Nephron (organoid): ENCODE results near the gene RELCH.

ENCODE experiments used
- H3K27ac Mint-ChIP-seq, 3 experiments: 2 replicates each; pipeline ENCODE4 v1.8.0; 2020; ENCODE audit warnings: mixed read lengths in 3 of 3, mild to moderate bottlenecking in 2 of 3, moderate library complexity in 1 of 3
- H3K27me3 Mint-ChIP-seq: 2 replicates; pipeline ENCODE4 v1.8.0; 2021; ENCODE audit warnings: low read depth, mild to moderate bottlenecking, moderate library complexity, mixed read lengths
- H3K36me3 Mint-ChIP-seq: 2 replicates; pipeline ENCODE4 v1.8.0; 2020; ENCODE audit warnings: low read depth, mixed read lengths
- H3K4me1 Mint-ChIP-seq: 2 replicates; pipeline ENCODE4 v1.8.0; 2020; ENCODE audit warnings: mixed read lengths
- H3K4me3 Mint-ChIP-seq, 3 experiments: 2 replicates each; pipeline ENCODE4 v1.8.0; 2020; ENCODE audit warnings: mild to moderate bottlenecking in 3 of 3, mixed read lengths in 3 of 3, moderate library complexity in 2 of 3
- H3K9me3 Mint-ChIP-seq: 2 replicates; pipeline ENCODE4 v1.8.0; 2020; ENCODE audit warnings: mixed read lengths
- TF ChIP-seq, protein P1 (sequence below), 3 experiments: fragments of 200-600 bp; sonication (generic); IDR thresholded peaks; one replicate each; pipeline ENCODE4 v1.5.0; 2021; ENCODE audit warnings: antibody characterized with exemption in 3 of 3; ENCODE audit not compliant: unreplicated experiment in 3 of 3

Gene RELCH

DNA sequence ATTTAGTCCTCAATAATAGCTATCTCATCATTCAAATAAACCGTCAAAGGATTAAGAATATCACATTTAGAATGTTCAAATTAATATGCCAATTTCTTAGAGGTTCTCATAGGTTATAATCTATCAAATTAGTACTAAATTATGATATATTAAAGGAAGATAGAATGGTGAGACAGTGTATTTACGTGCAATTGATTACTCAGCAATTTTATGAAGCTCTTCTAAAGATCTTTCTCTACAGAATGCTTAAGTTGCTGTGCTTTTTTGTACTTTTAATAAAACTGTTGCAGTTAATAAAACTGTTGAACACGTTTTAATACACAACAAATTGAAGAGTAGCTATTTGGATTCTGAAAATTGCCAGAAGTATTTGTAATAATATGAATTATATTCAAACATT, 39.0 kb downstream of the RELCH start:
- H3K4me1 Mint-ChIP-seq, result no peaks in the 10 kb centered on the region
- no peak overlapping the region for H3K4me3 Mint-ChIP-seq
- H3K36me3 Mint-ChIP-seq, result peaks cover 73% of the 10 kb centered on the region
- TF ChIP-seq, protein P1, sequence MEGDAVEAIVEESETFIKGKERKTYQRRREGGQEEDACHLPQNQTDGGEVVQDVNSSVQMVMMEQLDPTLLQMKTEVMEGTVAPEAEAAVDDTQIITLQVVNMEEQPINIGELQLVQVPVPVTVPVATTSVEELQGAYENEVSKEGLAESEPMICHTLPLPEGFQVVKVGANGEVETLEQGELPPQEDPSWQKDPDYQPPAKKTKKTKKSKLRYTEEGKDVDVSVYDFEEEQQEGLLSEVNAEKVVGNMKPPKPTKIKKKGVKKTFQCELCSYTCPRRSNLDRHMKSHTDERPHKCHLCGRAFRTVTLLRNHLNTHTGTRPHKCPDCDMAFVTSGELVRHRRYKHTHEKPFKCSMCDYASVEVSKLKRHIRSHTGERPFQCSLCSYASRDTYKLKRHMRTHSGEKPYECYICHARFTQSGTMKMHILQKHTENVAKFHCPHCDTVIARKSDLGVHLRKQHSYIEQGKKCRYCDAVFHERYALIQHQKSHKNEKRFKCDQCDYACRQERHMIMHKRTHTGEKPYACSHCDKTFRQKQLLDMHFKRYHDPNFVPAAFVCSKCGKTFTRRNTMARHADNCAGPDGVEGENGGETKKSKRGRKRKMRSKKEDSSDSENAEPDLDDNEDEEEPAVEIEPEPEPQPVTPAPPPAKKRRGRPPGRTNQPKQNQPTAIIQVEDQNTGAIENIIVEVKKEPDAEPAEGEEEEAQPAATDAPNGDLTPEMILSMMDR (IDR thresholded peaks at IDR 0.05; ENCODE audit: unreplicated experiment in 3 of 3), result no peak
- no peaks in the 10 kb centered on the region for H3K27me3 Mint-ChIP-seq
- peaks cover 12% of the 10 kb centered on the region for H3K9me3 Mint-ChIP-seq
- H3K27ac Mint-ChIP-seq, result no peak overlapping the region

DNA sequence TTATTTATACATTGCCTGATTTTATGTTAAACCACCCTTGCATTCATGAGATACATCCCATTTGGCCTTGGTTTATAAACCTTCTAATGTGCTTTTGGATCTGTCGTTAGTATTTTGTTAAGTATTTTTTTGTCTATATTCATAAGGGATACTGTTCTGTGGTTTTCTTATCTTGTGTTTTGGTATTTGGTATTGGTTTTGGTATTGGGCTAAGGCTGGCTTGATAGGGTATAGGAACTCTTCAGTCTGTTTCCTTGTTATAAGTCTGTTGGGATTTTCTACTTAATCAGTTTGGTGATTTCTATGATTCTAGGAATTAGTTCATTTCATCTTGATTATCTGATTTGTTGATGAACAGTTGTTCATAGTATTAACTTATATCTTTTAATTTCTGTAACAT, 49.2 kb downstream of the RELCH start:
- TF ChIP-seq, protein P1 (IDR thresholded peaks at IDR 0.05; ENCODE audit: unreplicated experiment in 3 of 3), result no peak
- Mint-ChIP-seq H3K4me1 (no peaks in the 10 kb centered on the region), H3K27me3 (no peaks in the 10 kb centered on the region), H3K4me3 (no peak overlapping the region), H3K27ac (no peak overlapping the region), H3K36me3 (peaks cover 65% of the 10 kb centered on the region), H3K9me3 (peaks cover 4% of the 10 kb centered on the region)

DNA sequence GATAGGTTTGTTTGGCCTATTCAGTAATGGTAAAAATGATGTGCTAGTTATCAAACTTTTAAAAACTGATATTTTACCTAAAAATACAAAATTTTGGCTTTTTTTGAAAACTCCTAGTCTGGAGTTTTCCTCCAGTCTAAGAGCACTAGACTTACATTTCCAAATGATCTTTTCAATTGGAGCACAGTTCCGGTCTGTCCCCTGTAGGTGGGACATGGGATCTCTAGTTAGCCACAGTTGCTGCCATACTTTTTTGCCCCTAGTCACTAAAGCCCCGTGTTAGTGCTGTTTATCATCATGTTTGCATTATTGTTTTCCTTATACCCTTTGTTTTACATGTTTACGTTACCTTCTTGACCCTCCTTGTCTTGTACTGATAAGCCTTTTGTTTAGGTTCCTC, 52.4 kb downstream of the RELCH start:
- no peaks in the 10 kb centered on the region for H3K27me3 Mint-ChIP-seq
- H3K36me3 Mint-ChIP-seq, result peaks cover 59% of the 10 kb centered on the region
- TF ChIP-seq, protein P1 (IDR thresholded peaks at IDR 0.05; ENCODE audit: unreplicated experiment in 3 of 3), result no peak
- no peak overlapping the region for H3K4me3 Mint-ChIP-seq
- no peak overlapping the region for H3K27ac Mint-ChIP-seq
- H3K9me3 Mint-ChIP-seq, result peaks cover 4% of the 10 kb centered on the region
- H3K4me1 Mint-ChIP-seq, result no peaks in the 10 kb centered on the region

DNA sequence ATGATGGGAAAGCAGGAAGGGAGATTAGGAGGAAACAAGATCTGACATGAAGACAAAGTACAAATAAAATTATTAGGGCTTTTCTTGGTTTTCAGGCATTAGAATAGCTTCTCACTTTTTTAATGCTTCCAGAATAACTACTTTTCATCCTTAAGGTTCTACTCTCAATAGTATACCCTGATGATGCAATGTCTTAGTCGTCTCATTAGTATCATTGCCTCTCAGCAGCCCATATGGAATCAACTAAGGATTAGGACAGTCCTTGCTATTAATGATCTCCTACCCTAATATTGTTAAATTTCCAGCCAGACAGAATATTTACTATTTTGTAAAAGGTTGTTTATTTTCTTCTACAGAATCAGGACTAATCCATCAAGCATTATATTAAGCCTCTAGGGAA, 55.9 kb downstream of the RELCH start:
- Mint-ChIP-seq H3K4me1 (no peaks in the 10 kb centered on the region), H3K4me3 (no peak overlapping the region), H3K36me3 (peaks cover 38% of the 10 kb centered on the region), H3K27me3 (no peaks in the 10 kb centered on the region), H3K27ac (no peak overlapping the region), H3K9me3 (no peaks in the 10 kb centered on the region)
- TF ChIP-seq, protein P1 (IDR thresholded peaks at IDR 0.05; ENCODE audit: unreplicated experiment in 3 of 3), result no peak

DNA sequence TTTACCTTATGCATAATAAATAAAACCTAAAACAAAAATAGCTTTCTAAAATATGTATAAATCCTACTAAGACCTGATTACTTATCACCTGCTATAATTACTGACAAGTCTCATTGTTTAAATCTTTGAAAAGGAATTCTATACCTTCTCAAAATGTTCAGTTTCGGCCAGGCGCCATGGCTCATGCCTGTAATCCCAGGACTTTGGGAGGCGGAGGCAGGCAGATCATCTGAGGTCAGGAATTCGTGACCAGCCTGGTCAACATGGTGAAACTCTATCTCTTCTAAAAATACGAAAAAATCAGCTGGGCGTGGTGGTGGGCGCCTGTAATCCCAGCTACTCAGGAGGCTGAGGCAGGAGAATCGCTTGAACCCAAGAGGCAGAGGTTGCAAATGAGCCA, 58.1 kb downstream of the RELCH start:
- Mint-ChIP-seq H3K27me3 (no peaks in the 10 kb centered on the region), H3K27ac (no peak overlapping the region), H3K4me3 (no peak overlapping the region), H3K4me1 (no peaks in the 10 kb centered on the region), H3K36me3 (peaks cover 22% of the 10 kb centered on the region), H3K9me3 (no peaks in the 10 kb centered on the region)
- TF ChIP-seq, protein P1 (IDR thresholded peaks at IDR 0.05; ENCODE audit: unreplicated experiment in 3 of 3), result no peak

DNA sequence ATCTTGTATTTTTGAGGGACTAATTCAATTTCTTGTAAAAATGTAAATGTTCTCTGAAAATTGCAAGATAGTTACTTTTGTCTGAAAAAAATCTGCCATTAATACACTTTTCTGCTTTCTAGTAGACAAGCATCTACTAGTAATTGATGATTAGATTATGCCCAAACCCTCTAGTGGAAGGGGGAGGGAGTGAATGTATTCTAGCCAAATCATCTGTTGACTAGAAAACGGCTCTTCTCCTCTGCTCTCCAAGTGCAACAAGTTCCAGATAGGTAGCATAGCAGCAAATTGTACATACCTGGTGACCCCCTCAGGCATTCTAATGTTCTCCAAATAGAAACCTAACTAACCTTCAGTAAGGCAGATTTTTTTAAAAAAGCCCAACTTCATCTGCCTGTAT, 58.6 kb downstream of the RELCH start:
- no peaks in the 10 kb centered on the region for H3K9me3 Mint-ChIP-seq
- peaks cover 19% of the 10 kb centered on the region for H3K36me3 Mint-ChIP-seq
- H3K27me3 Mint-ChIP-seq, result no peaks in the 10 kb centered on the region
- TF ChIP-seq, protein P1 (IDR thresholded peaks at IDR 0.05; ENCODE audit: unreplicated experiment in 3 of 3), result no peak
- no peak overlapping the region for H3K27ac Mint-ChIP-seq
- H3K4me1 Mint-ChIP-seq, result no peaks in the 10 kb centered on the region
- no peak overlapping the region for H3K4me3 Mint-ChIP-seq
